ENCODE data around the gene WFDC12.

Gene WFDC12

DNA sequence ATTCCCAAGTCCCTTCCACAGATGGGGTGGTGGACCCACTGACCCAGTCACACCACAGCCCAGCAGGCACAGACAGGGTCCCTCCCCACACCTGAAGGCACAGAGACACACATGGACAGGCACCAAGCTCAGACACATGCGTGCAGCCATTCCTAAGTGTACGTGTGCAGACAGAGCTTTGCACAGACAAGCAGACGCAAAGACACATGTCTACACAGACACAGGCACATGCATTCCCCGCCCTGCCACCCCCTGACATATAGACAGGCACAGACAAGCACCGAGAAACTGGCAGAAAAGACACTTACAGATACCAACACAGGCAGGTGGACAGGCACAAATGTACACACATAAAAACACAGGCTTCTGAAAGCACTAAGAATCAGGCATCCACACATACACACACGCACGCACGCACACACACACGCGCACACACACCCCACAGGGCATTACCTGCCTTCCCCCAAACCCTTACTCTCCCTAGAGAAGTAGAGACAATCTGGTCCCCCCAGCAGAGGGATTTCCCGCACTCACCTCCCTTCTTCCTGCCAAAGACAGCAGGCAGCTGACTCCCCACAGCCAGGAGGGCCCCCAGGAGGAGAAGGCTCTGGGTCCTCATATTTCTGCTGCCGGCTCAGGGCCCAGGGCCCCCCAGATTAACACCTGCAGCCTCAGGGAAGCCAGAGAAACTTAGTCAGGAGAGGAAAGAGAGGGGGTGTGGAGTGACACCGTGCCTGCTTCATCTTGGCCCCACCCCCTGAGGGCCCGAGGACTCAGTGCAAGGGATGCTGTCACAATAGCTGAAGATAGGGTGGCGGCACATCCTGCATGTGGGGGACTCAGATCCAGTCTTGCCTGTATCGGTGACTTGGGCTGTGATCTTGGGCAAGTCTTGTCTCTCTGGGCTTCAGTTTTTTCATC is 9.5 kb downstream of the WFDC12 start, which contains the start of gene WFDC5:
Gene WFDC5, minus strand, starts transcription at position 710 of the 921 bp plus-strand sequence. Its CDS starts 91 bp downstream, at position 619.
- DNase-seq, result peak; percentile 9

DNA sequence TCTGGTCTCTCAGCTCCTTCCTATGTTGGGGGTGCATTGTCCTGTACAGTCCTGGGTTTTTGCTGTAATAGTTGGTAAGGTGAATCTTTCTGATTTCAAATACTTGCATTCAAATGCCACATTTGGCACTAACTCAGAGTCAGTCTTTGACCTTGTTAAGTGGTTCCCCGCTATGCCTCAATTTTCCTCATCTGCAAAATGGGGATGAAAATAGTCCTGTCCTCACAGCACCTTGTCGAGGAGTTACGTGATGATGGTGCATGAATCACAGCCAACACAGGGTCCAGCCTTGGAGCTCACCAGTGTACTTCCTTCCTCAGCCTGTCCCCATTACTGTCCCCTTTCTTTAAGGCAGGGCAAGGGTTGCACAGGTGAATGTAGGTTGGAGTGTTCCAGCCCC is 10.4 kb downstream of the WFDC12 start:
- DNase-seq, result no peak

DNA sequence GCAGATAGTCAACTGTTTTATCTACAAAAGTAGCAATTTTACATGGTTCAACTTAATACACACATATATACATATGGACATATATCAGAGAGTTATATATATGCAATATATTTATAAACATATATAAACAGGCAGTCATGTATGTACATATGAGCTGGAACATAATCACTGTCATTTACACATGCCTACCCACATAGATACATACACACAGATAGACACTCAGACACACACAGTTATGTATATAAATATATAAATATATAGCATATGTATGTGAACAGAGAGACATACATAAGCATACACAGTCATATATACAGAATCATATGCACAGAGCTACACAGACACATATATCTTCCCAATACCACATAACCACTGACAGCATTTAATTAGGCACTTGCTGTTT is 11.5 kb downstream of the WFDC12 start:
- no peak for DNase-seq

DNA sequence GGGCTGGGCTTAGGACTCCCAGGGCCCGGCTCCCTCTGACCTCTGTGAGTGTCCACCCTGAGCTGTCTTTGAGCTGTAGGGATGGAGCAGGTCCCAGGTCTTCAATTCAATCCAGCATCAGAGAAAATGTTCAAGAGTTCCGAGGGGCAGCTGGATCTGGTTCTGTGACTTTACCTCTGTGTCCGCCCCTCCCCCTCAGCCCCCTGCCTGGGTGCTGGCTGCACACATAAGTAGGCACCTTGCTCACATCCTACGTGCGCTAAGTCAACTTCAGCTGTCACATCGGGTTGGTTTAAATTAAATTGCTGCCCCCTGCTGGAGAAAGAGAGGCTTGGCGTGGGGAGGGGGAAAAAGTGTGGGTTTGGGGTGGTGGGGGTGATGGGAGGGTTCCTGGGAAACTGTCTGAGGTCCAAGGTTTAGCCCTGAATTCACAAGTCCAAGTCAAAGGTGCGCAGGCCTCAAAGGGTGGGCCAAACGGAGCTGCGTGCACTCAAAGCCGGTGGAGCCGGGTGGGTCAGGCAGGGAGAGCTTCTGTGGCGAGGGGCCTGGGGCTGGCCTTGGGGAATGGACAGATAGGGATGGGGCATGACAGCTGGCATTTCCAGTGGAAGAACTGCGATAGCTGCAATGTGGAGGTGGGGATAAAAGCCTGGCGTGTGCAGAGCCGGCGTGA is 12.3 kb downstream of the WFDC12 start:
- peak; percentile 49 for DNase-seq

DNA sequence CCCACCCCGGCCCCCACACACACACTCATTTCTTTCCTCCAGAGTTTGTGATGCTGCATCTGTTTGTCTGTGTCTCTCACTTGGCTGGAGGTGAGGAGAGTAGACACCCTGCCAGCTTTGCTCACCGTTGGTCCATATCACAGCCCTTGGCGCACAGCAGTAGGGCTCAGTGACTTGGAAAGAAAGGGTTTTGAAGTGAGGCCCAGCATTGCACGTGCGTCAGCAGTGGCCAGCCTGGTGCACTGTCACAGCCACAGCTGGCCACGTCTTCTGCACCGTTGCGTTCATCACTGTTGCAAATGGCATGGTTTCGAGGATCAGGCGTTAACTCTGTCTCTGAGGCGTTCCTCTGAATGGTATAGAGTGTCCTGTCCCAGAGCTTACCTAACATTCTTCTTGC is 13.0 kb downstream of the WFDC12 start:
- DNase-seq, result peak; percentile 83

DNA sequence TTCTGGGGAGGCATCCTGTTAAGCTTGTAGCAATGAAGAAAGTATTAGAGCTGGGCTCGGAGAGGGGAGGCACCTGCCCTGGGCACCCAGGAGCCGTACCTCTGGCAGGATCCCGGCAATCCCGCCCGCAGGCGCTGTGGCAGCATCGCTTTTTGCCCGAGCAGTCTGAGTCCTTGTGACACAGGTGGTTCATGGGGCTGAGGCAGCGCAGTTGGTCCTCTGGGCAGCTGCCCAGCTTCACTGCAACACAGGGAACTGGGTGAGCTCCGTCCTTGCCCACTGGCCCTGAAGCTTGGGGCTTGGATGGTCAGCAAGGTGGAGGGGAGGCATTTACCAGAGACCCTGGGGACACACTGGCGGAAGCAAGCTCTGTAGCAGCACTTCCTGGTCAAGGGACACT is 14.0 kb downstream of the WFDC12 start:
- DNase-seq, result no peak

DNA sequence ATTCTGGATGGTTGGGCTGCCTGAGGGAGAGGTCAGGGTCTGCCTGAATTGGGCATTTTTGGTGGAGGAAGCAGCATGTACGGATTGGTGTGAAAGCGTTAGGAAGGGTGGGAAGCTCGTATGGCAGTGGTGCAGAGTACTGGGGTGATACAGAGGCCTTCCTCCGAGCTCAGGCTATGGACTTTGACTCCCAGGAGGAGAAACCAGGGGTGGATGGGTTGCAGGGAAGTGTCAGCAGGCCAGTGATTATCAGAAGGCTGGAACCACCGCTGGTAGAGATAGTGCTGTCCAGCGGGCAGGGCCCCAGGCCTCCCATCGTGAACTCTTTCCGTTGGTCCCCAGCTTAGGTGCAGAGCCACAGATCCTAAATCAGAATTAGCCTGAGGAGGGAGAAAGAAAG is 14.6 kb downstream of the WFDC12 start:
- DNase-seq, result no peak

DNA sequence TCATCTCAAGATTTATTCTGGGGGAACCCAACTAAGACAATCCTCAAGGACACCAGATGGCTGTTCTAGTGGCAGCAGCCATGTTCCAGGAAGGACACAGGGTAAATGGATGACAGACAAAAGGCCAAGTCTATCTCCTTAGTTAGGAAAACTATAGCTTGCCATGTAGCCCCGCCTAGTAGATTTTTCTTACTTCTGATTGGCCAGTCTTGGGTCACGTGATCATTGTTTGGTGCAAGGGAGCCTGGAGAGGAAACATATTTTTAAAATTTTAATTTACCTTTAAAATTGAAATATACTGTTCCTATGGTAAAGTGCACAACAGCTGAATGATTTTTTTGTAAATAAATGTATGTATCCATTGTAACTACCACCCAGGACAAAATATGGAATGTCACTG is 18.9 kb downstream of the WFDC12 start:
- DNase-seq, result no peak

DNA sequence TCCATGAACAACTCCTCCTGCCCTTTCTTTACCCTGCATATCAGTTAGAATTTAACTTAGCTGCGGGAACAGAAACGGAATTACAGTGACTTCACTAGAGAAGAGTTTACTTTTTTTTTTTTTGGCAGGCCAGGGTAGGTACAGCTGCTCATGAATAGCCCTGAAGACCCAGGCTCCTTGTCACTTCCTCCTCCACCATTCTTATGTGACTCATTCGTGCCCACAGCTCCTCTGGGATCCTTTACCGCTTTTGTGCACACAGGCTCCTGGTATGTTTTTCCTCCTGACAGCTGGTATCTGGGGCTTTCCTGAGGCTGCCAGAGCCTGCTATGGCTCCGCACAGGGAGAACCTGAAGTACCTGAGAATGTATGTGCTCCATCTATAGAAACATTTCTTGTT is 19.5 kb downstream of the WFDC12 start:
- DNase-seq, result no peak

DNA sequence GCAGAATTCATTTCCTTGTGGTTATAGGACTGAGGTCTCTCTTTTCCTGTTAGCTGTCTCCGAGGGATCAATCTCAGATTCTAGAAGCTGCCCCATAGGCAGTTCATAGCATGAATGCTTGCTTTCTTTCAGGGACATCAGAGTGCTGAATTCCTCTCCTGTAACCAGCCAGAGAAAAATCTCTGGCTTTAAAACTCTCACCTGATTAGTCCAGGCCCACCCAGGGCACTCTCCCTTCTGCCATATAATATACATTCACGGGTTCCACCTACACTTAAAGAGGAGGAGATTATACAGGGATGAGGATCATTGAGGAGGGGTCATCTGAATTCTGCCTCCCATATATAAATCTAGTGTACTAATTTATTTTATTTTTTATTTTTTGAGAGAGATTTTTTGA is 21.2 kb downstream of the WFDC12 start:
- DNase-seq, result no peak

DNA sequence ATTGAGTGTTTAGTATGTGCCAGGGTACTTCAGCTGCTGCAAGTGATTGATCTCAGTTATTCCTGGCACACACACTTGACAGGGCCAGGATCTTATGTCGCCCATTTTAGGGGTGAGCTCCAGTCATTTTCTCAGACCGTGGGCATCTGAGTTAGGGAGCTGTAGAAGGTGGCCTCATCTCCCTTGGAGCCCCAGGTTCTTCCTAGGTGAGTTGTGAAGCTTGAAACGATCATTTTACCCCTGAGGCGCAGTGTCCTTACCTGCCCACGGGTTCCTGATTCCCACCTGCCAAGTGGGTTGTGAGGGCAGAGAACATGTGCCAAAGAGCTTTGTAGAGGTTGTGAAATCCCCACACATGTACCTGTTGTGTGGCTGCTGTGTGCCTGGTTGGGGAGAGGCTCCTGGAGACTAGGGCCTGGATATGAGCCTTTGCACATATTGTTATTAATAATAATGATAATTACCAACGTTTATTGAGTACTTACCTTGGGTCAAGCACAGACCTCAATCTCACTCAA is 22.9 kb downstream of the WFDC12 start:
- DNase-seq, result no peak

DNA sequence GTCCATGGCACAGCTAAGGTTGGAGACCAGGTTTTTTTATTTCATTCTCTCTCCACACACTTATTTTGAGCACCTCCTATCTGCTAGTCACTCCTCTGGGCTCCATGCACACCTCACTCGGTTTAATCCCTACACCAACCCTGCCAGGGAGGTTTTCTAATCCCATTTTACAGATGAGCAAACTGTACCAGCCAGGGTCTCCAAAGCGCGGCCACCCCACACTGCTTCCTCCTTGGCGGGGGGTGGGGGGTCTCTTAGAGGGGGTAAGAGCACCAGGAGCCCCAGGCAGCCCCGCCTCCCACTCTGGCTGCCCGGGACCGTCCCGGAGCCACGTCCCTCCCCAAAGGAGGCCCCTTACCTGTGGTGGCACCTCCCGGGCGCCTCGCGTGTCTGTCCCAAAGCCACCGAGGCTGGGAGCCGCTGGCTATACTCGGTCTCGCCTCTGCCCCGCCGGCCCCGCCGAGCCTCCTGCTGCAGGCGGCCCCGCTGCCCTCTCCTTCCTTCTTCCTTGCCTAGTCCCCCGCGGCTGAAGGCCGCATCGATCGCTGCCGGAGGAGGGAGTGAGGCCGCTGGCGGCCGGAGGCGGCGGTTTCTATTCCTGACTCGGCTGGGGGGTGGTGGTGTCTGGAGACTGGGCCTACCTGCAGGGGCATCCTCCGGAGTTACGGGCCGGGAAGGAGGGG is 23.6 kb downstream of the WFDC12 start, which contains the start of gene KCNS1:
Gene KCNS1, minus strand, starts transcription at position 565 of the 683 bp plus-strand sequence. CDS start 1,891 bp downstream, outside the sequence.
- DNase-seq, result peak; percentile 69

DNA sequence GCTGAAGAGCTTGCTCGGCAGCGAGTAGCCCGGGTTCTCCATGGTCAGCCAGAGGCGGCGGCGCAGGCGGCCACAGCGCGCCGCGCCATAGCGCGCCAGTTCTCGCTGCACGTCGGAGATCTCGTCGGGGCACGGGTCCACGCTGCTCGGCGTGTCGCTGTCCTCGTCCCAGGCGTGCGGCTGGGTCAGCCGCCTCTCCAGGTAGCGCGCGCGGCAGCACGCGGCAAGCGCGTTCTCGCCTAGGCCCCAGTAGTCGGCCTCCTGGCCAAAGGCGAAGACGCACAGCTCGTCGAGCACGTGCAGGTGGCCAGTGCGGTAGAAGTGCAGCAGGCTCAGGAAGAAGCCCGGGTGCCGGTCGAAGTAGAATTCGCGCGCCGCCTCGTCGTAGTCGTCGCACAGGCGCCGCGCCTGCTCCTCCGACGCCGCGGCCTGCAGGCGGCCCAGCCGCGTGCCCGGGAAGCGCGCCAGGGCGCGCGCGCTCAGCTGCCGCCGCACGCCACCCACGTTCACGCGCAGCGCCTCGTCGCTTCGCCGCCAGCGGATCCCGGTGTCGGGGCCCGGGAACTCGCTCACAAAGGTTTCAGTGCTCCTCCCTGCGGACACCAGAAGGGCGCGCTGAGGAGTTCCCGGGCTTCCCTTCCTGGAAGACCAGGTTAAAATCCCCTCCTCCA is 26.0 kb downstream of the WFDC12 start:
- DNase-seq, result peak; percentile 71

DNA sequence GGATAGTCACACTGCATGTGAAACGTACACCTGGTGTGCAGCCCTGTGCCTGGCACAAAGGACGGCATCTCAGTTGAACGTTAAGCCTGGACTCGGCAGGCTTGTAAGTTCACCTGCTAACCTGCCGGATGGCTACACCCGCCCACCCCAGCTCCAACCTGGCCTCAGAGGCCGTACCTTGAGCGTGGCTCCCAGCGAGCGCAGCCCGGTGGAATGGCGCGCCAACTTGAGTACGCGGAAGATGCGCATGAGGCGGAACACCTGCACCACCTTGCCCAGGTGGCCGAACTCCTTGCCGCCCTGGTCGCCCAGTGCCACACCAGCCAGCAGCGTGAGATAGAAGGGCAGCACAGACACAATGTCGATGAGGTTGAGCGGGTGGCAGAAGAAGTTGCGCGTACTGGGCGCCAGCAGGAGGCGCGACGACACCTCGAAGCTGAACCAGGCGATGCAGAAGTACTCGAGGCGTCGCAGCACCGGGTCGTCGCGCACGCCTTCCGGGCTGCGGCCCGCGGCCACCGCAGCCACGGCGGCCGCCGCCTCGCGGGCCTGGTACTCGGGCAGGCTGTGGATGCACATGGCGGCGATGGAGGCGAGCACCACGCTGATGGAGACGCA is 26.7 kb downstream of the WFDC12 start:
- DNase-seq, result peak; percentile 67

DNA sequence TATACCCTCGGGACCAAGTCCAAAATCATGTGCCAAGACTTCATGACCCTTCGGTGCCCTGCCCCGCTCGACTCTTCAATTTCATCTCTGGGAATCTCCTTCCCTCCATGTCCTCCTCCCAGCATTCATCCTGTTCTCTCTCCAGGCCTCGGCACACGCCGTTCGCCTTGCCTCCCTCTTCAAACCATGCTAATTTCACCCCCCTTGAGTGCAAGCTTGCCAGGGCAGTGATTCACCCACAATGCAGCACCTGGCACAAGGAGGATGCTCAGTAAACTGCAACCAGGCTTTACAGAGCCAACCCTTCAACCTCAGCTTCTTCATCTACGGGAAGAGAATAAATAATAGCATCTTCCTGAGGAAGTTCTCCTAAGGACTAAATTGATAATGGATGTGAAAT is 27.5 kb downstream of the WFDC12 start:
- no peak for DNase-seq

DNA sequence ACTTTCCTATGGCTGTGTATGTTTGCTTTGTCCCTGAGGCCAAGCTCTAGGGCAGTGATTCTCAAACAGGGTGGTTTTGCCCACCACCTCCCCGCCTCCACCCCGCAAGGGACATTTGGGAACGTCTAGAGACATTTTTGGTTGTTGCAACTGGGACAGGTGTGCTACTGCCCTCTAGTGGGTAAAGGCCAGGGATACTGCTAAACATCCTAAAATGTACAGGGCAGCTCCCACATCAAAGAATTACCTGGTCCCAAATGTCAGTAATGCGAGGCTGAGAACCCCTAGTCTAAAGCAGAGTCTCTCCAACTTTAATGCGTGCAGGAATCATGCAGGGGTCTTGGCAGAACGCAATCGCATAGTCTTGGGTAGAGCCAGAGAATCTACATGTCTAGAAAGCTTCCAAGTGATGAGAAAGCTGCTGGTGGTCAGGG is 28.4 kb downstream of the WFDC12 start:
- DNase-seq, result peak; percentile 81

DNA sequence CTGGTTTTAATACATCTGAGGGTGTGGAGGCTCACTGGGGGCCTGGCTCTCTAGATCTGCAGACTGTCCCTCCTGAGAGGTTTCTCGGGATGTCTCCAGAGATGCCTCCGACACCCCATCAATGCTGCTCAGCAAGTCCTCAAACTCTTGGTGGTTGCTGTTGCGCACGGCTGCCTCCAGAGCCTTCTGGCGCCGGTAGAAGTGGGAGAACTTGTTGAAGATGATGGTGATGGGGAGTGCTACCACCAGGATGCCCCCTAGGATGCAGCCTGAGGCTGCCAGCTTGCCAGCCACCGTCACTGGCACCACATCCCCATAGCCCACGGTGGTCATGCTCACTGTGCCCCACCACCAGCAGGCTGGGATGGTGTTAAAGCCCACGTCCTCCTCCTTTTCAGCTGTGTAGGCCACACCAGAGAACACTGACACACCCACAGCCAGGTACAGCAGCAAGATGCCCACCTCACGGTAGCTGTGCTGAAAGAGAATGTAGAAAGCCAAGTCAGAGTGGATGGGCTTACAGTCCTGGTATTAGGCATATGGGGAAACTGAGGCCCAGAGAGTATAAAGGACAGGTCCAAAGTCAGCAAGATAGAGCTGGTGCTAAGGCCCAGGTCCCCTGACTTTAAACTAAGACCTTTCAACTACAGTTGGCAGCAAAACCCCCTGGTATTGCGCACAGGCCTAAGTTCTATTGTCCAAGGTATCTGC is 29.2 kb downstream of the WFDC12 start:
- no peak for DNase-seq

DNA sequence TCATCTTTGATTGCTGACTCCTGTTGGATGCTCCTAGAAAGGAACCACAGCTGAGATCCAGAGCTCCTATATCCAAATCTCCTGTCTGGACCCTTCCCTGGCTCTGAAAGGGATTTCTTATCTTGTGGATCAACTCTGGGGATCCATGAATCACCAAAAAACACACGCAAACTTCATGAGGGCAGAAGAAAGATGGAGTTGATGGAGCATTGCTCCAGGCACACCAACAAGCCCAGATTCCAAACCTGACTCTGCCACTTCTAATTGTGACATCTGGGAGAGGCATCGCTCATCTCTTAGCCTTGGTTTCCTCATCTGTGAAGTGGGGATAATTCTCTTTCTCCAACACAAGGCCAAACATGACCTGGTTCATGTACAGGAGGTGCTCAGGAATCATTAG is 30.1 kb downstream of the WFDC12 start:
- DNase-seq, result no peak

DNA sequence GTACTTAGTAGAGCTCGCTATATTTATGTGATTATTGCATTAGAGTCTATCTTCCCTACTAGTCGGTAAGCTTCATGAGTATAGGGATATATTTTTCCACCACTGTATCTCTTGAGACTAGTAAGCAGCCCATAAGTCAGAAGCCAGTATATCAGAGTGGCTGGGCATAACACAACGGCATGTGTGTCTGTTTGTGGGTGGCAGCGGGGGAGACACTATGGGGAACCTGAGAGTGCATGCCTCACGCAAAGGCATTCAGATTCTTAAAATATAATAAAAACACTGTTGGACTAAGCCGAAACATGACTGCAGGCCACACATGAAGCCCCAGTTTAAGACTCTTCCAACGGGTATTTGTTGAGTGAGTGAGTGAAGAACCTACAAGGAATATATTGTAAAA is 31.4 kb downstream of the WFDC12 start:
- DNase-seq, result no peak

DNA sequence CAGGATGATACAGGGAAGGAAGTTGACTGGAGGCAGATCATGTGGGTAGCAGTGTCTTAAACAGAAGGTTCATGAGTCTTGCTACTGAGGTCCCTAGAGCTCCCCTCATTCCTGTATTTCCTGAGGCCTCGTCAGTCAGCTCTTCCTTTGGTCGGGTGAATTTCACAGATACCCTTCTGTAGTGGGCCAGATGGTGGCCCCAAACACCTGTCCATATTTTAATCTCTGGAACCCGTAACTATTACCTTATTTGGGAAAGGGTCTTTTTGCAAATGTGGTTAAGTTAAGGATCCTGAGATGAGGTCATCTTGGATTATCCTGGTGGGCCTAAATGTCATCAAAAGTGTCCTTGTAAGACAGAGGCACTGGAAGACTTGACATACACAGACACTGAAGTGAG is 32.9 kb downstream of the WFDC12 start:
- no peak for DNase-seq

DNA sequence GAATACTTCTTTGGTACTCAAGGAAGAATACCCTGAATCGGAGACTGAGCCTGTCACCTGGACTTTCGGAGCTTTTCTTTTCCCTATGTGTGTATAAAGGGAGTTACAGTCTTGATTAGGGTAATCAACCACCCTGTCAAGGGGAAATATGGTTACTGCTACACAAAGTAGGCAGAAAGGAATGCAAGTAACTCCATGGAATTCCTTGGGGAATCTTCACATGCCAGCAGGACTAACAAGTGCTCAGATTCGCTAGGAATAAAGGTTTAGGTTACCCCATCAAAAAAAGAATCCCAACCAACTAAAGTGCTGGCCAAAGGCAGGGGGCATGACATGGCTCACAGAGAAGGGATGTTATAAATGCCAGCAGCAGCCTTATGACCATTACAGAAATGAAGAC is 33.8 kb downstream of the WFDC12 start:
- no peak for DNase-seq
